NCI-H526 treated with DMSO at 0.1 percent for 48 hours (cell line): ENCODE measurements around the gene CADM2.
A peak's percentile ranks its signal among the peaks of the same experiment; 100 is the strongest.
"Not testable (repeated sequence)": the region's sequence is repeated elsewhere in the genome, so short reads cannot be mapped to it uniquely, and the experiment has no call there.

Experiments
- DNase-seq: peaks from one replicate; lab custom pipeline; 2025; lab: John Stamatoyannopoulos, UW

The CADM2 gene

DNA sequence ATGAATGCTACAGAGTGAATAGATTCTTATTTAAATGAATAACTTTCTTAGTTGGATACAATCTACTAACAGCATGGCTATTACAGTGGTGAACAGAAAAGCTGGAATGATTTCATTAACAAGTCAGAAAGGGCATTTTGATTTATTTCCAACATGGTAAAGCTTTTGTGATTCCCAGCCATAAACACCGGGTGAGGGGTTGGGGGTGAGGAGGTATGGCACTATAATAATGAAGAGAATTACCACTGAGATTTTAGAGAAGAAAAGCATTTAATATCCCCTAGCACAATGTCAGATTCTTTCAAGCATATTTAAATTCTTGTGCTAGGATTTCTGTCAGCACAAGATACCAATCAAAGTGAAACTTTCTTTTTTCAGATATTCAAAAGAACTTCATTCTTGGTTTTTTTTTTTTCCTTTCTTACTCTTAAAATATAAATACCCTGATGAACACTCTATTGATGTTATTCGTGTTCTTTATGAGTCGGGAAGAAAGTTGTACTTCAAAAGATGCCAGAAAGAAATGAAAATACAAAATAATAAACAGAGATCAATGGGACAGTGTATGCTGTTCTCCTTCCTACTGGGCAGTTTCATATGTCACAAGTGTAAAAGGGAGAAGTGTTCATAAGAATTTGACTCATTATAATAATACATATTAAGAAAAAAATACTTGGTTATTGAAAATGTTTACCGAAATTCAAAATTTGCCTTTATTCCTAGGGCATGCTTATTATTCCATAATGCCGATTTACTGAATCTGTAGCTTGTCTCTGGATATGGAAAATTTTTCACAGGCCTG is 522.8 kb downstream of the CADM2 start:
- DNase-seq = no peak

DNA sequence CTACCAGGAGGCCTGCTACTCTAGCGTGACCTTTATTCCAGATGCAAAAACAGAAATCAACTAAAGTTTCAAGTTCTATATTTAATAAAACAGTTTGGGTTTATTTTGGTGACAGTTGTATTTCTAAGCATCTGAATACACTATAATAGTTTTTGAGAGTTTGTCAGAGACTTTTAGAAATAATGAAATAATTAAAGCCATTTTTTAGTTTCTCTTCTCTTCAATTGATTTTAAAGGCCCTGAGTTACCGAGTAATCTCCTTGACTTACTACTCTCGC is 523.4 kb downstream of the CADM2 start:
- DNase-seq = no peak

GRCh38 chr3:85483986-85484385 is 525.2 kb downstream of the CADM2 start:
- no peak for DNase-seq

DNA sequence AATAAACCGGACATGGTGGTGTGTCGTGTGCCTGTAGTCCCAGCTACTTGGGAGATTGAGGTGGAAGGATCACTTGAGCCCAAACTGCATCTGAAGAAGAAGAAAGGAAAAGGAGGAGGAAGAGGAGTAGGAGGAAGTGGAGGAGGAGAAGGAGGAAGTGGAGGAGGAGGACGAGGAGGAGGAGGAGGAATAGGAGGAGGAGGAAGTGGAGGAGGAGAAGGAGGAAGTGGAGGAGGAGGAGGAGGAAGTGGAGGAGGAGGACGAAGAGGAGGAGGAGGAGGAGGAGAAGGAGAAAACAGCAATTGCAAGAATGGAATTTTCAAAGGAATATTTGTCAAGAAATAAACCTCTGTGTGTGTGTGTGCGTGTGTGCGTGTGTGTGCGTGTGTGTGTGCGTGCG is 528.6 kb downstream of the CADM2 start:
- DNase-seq = no peak

DNA sequence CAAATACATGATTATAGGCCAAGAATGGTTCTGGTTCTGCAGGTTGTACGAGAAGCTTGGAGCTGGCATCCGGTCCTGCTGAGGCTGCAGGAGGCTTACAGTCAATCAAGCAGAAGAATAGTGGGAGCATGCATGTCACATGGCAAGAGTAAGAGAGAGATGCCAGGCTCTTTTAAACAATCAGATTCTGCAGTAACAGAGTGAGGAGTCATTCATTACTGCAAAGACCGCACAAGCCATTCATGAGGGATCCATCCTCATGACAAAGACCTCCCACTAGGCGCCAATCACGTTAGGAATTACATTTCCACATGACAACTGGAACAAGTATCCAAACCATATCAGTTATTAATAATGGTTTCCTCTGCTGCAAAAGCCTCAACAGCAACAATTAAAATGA is 536.8 kb downstream of the CADM2 start:
- DNase-seq = no peak

GRCh38 chr3:85498177-85498576 is 539.4 kb downstream of the CADM2 start:
- DNase-seq = no peak

DNA sequence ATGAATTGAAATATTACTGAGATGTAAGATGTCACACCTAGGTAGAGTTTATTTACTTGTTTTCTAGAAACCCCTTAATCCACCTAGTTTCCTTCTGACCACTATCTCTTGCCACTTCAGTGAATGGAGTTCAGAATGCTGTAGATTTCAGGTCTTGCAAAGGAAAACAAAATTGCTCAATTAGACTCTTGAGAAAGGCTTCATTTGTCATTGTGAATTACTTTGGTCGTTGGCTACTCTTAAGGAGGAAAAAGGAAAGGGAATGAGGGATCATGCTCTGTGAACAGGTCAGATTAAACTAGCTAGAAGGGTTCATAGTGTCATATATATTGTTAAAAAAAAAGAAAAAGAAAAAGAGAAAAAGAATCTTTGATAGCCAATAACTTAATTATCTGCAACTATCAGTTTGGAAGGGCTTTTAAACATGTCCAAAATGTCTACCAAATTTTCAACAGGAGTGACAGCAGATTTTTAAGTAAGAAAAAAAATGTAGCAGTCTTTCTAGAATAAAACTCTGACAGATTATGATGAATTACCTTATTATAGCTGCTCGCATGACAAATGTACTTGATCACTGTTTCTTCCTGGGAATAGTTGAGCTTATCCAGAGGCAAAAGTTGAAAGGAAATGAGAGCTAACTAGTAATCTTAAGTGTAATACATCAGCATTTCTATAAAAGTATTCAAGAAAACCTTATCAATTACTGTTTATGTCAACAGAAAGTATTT is 543.5 kb downstream of the CADM2 start:
- DNase-seq = no peak

DNA sequence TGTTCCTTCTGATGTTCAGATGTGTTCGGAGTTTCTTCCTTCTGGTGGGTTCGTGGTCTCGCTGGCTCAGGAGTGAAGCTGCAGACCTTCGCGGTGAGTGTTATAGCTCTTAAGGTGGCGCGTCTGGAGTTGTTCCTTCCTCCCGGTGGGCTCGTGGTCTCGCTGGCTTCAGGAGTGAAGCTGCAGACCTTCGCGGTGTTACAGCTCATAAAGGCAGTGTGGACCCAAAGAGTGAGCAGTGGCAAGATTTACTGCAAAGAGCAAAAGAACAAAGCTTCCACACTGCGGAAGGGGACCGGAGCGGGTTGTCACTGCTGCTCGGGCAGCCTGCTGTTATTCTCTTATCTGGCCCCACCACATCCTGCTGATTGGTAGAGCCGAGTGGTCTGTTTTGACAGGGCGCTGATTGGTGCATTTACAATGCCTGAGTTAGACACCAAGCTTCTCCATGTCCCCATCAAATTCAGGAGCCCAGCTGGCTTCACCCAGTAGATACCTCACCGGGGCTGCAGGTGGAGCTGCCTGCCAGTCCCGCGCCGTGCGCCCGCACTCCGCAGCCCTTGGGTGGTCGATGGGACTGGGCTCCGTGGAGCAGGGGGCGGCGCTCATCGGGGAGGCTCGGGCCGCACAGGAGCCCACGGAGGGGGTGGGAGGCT is 545.5 kb downstream of the CADM2 start:
- not testable (repeated sequence) for DNase-seq

GRCh38 chr3:85504785-85505511 is 546.2 kb downstream of the CADM2 start:
- not testable (repeated sequence) for DNase-seq

DNA sequence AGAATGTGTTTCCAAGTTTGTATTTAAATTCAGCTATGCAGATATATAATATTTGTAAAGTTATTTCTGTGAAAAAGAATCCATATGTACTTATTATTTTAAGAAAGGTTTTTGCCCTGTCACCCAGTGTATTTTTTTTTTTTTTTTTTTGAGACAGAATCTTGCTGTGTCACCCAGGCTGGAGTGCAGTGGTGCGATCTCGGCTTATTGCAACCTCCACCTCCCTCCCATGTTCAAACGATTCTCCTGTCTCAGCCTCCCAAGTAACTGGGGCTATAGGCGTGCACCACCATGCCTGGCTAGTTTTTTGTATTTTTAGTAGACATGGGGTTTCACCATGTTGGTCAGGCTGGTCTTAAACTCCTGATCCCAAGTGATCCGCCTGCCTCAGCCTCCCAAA is 548.3 kb downstream of the CADM2 start:
- not testable (repeated sequence) for DNase-seq

GRCh38 chr3:85508659-85509058 is 549.9 kb downstream of the CADM2 start:
- DNase-seq = no peak

- DNase-seq = no peak
These were observed 557.4 kb downstream of the CADM2 start for GRCh38 chr3:85516146-85516545.

DNA sequence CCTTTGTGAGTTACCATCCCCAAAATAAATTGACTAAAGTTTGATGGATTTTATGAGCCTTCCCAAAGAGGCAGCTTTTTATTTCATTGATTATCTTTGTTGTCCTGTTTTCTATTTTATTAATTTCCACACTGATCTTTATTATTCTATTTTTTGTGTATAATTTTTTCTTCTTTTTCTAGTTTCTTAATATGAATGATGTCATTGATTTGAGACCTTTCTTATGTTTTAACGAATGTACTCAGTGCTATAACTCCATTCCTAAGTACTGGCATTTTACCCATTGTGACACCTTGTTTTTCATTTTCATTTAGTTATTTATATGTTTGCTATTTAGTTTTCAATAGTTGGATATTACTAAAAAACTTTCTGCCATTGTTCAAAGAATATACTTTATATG is 565.3 kb downstream of the CADM2 start:
- no peak for DNase-seq

- no peak for DNase-seq
These were observed 566.5 kb downstream of the CADM2 start for GRCh38 chr3:85525264-85525663.

GRCh38 chr3:85533586-85533985 is 574.8 kb downstream of the CADM2 start:
- DNase-seq = no peak

DNA sequence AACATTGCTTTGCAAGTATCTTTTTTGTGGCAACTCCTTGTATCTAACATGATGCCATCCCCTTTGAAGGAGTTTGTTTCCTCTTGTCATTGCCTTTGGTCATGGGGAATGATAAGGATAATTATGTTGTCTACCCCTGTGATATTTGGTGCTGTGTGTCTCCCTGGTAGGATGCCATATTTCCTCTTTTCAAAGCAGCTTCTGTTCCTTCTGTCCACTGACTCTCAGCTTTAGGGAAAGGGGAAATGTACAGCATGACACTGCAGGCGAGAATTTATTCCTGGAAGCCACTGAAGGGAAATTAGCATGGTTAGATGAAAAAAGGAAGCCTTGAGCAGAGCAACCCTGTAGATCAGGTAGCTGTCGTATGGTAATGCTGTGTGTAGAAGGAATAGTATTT is 576.7 kb downstream of the CADM2 start:
- DNase-seq = no peak

GRCh38 chr3:85539232-85539631 is 580.4 kb downstream of the CADM2 start:
- no peak for DNase-seq

DNA sequence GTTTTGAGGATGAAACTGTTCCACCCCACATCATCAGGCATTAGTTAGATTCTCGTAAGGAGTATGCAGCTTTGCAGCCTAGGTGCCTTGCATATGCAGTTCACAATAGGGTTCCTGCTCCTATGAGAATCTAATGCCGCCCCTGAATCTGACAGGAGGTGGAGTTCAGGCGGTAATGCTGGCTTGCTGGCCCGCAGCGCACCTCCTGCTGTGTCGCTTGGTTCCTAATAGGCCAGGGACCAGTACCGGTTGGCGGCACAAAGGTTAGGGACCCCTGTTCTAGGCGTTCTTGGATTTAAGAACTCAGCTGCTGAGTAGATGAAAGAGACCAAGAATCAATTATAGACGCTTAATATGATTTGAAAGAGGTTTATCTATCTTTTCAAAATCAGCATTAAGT is 595.4 kb downstream of the CADM2 start:
- DNase-seq = no peak

DNA sequence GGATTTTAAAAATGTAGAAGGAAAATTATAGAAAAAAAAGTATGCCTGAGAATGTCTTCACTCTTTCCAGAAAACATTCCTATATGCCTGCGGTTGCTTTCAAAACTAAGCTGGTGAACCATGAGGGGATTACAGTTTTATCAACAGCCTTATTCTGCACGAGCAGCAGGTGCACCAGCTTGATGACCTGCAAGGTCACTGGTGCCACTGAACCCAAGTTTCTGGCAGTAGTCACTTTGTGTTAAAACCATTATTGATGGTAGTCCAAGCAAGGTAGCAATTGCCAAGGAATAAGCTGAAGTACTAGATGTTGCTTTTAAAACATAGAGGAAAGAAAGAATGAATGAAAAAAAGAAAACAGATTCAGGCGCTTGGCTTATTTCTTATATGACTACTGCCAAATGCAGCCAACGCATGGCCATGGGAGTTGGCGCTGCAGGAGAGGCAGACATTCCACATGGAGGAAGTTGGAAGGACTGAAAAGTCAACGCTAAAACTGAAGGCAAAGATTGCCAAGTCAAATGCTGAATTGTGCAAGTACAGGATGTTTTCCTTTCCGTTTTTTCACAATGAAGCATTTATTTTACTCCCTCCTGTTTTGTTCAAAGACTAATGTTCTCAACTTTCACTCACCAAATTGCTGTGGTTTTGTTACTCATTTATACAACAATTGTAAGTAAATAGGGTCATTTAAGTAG is 601.4 kb downstream of the CADM2 start:
- DNase-seq = no peak

- peak; percentile 9 for DNase-seq
These were observed 608.4 kb downstream of the CADM2 start for GRCh38 chr3:85567071-85567676.

GRCh38 chr3:85570819-85571218 is 612.0 kb downstream of the CADM2 start:
- DNase-seq = no peak

DNA sequence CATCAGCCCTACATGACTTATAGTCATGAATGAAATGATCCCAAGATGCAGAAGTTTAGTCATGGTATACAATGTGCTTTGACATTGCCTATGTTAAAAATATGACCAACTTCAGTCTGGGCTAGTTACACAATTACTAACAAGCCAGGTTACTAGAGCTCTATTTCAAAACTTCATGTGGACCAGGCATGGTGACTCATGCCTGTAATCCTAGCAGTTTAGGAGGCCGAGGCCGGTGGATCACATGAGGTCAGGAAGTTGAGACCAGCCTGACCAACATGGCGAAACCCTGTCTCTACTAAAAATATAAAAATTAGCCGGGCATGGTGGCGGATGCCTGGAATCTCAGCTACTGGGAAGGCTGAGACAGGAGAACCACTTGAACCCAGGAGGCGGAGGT is 613.0 kb downstream of the CADM2 start:
- DNase-seq = no peak
